ENCODE results near the gene KRT86. TPM values are rescaled to one million over a fixed set of nuclear protein-coding genes. Genes with fewer than 3 reads are reported as not detected.

The KRT86 gene
- total RNA-seq = 1 to 10 TPM; 2.0 to 3.6 (median 2.7) TPM
- 1.2 TPM for total RNA-seq (2013)

DNA sequence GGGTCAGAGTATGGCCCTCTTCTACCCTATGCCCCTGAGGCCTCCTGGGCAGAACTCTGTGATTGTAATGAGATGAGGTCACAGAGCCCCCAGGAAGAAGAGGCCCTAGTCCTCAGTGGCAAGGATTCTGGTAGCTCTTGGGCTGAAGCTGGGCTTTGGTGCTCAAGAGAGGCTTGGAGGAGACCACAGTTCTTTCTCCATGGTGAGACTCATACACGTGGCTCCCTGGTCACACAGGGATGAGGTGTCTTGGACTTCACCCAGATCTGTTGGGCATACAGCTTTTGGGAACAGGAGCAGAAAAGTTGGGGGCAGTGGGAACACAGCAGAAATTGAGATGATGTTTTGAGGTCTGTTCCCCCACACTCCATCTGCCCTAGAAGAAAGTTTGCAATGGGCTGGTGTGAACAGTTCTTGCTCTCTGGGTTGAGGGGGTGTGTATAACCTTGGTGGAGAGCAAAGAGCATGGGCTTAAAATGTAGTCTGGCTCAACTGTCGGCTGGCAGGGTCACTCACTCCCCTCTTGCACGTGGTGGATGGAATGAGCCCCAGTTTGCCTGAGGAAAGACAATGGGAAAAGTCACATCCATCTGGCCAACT is at the start of gene KRT86:
Gene KRT86 (plus strand): TSS at position 125 of the 600 bp plus-strand sequence. CDS start 27,272 bp downstream, outside the sequence.
- 86% methylated on average over 3 of the region's 3 CpGs for WGBS (ENCODE audit: insufficient coverage)
- no peak within 1 kb of the TSS for H3K4me3 Mint-ChIP-seq
- H3K4me1 ChIP-seq (ENCODE audit: control insufficient read depth, insufficient read depth, low read length) = peaks cover 9% of the 10 kb centered on the region
- peaks cover 12% of the 10 kb centered on the region in 2 donors for H3K4me1 Mint-ChIP-seq
- no peak within 1 kb of the TSS for H3K4me3 ChIP-seq (ENCODE audit: low read length)
- intact Hi-C loops (cut with micrococcal nuclease) = no loop called here
- TF ChIP-seq, protein P1, sequence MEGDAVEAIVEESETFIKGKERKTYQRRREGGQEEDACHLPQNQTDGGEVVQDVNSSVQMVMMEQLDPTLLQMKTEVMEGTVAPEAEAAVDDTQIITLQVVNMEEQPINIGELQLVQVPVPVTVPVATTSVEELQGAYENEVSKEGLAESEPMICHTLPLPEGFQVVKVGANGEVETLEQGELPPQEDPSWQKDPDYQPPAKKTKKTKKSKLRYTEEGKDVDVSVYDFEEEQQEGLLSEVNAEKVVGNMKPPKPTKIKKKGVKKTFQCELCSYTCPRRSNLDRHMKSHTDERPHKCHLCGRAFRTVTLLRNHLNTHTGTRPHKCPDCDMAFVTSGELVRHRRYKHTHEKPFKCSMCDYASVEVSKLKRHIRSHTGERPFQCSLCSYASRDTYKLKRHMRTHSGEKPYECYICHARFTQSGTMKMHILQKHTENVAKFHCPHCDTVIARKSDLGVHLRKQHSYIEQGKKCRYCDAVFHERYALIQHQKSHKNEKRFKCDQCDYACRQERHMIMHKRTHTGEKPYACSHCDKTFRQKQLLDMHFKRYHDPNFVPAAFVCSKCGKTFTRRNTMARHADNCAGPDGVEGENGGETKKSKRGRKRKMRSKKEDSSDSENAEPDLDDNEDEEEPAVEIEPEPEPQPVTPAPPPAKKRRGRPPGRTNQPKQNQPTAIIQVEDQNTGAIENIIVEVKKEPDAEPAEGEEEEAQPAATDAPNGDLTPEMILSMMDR (IDR thresholded peaks at IDR 0.05) = no peak
- no peak within 1 kb of the TSS for H3K27ac ChIP-seq (ENCODE audit: low read length)
- DNase-seq (no peak), ATAC-seq (no peak)
- no peaks in the 10 kb centered on the region for H3K36me3 Mint-ChIP-seq
- peaks cover 4% of the 10 kb centered on the region for H3K27me3 ChIP-seq (ENCODE audit: control insufficient read depth, insufficient read depth, low read length)
- no peaks in the 10 kb centered on the region for H3K9me3 Mint-ChIP-seq
- H3K27me3 Mint-ChIP-seq (ENCODE audit: low read depth in 2 of 2) = peaks cover 45 to 47% of the 10 kb centered on the region in 2 donors
- no peaks in the 10 kb centered on the region for H3K36me3 ChIP-seq (ENCODE audit: control insufficient read depth, insufficient read depth, low read length)
- no peak within 1 kb of the TSS for H3K27ac Mint-ChIP-seq
- H3K9me3 ChIP-seq (ENCODE audit: control insufficient read depth, insufficient read depth, low read length) = no peaks in the 10 kb centered on the region

DNA sequence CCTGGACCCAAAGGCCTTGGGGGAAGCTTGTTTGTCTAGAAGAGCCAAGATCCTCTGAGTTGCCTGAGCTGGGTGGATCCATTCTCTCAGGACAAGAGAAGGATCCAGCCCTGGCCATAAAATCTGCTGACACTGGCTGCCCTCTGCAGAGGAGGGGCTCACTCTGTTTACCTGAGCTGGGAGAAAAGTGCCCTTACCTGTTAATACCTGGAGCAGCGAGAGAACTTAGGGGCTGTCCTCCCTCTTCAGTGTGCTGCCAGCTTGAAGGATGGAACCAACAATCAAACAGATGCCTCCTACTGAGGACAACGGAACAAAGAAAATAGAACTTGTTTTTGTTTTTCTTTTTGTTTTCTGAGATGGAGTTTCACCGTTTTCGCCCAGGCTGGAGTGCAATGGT is 48.7 kb upstream of the KRT86 start:
- Histone ChIP-seq H3K4me1 (ENCODE audit: control insufficient read depth, insufficient read depth, low read length) (no peaks in the 10 kb centered on the region), H3K4me3 (ENCODE audit: low read length) (no peak overlapping the region), H3K27ac (ENCODE audit: low read length) (no peak overlapping the region), H3K27me3 (ENCODE audit: control insufficient read depth, insufficient read depth, low read length) (peaks cover 8% of the 10 kb centered on the region), H3K36me3 (ENCODE audit: control insufficient read depth, insufficient read depth, low read length) (no peaks in the 10 kb centered on the region), H3K9me3 (ENCODE audit: control insufficient read depth, insufficient read depth, low read length) (no peaks in the 10 kb centered on the region)
- ATAC-seq (no peak), DNase-seq (no peak)
- Mint-ChIP-seq H3K27me3 (ENCODE audit: low read depth in 2 of 2) (peaks cover 36 to 68% of the 10 kb centered on the region in 2 donors), H3K36me3 (no peaks in the 10 kb centered on the region), H3K4me1 (no peaks in the 10 kb centered on the region), H3K27ac (no peak overlapping the region), H3K4me3 (no peak overlapping the region), H3K9me3 (no peaks in the 10 kb centered on the region)
- TF ChIP-seq, protein P1 (IDR thresholded peaks at IDR 0.05) = no peak
- intact Hi-C loops (cut with micrococcal nuclease) = no loop called here
- 90% methylated on average over 4 of the region's 4 CpGs for WGBS (ENCODE audit: insufficient coverage)

DNA sequence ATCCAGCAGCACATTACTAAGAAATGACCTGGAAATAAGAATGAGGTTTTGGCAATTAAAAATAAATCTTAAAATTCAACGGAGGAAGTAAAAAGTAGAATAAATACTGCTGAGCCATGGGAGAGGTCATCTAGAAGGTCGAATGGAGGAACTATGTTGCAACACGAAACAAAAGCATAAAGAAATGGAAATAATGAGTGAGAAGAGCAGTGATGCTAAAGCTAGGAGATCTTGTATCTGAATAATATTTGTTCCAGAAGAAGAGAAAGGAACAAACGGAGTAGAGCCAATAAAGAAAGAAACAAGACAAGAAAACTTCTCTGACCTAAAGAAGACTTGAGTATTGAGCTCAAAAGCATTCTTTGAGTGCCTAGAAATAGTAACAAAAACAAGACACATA is 48.0 kb upstream of the KRT86 start:
- H3K4me1 ChIP-seq (ENCODE audit: control insufficient read depth, insufficient read depth, low read length) = no peaks in the 10 kb centered on the region
- WGBS (ENCODE audit: insufficient coverage) = 74% methylated on average over 3 of the region's 4 CpGs
- intact Hi-C loops (cut with micrococcal nuclease) = no loop called here
- H3K36me3 ChIP-seq (ENCODE audit: control insufficient read depth, insufficient read depth, low read length) = no peaks in the 10 kb centered on the region
- H3K4me3 Mint-ChIP-seq = no peak overlapping the region
- peaks cover 15% of the 10 kb centered on the region for H3K27me3 ChIP-seq (ENCODE audit: control insufficient read depth, insufficient read depth, low read length)
- no peak for ATAC-seq
- H3K9me3 ChIP-seq (ENCODE audit: control insufficient read depth, insufficient read depth, low read length) = no peaks in the 10 kb centered on the region
- H3K4me1 Mint-ChIP-seq = no peaks in the 10 kb centered on the region
- no peaks in the 10 kb centered on the region for H3K9me3 Mint-ChIP-seq
- H3K36me3 Mint-ChIP-seq = no peaks in the 10 kb centered on the region
- no peak for DNase-seq
- TF ChIP-seq, protein P1 (IDR thresholded peaks at IDR 0.05) = no peak
- H3K27ac Mint-ChIP-seq = no peak overlapping the region
- H3K27me3 Mint-ChIP-seq (ENCODE audit: low read depth in 2 of 2) = peaks cover 37 to 68% of the 10 kb centered on the region in 2 donors
- no peak overlapping the region for H3K27ac ChIP-seq (ENCODE audit: low read length)
- no peak overlapping the region for H3K4me3 ChIP-seq (ENCODE audit: low read length)

DNA sequence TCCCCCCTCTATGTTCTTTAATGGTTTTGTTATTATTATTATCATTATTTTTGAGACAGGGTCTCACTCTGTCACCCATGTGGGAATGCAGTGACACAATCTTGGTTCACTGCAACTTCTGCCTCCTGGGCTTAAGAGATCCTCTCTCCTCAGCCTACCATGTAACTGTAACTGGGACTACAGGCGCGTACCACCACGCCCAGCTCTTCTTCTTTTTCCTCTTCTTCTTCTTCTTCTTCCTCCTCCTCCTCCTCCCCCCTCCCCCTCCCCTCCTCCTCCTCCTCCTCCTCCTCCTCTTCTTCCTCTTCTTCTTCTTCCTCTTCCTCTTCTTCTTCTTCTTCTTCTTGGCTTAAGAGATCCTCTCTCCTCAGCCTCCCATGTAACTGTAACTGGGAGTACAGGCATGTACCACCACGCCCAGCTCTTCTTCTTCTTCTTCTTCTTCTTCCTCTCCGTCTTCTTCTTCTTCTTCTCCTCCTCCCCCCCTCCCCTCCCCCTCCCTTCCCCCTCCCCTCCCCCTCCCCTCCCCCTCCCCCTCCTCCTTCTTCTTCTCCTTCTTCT is 46.8 kb upstream of the KRT86 start:
- 53% methylated on average over 3 of the region's 5 CpGs for WGBS (ENCODE audit: insufficient coverage)
- no peaks in the 10 kb centered on the region for H3K9me3 Mint-ChIP-seq
- H3K27ac Mint-ChIP-seq = no peak overlapping the region
- DNase-seq (no peak), ATAC-seq (no peak)
- Histone ChIP-seq H3K9me3 (ENCODE audit: control insufficient read depth, insufficient read depth, low read length) (no peaks in the 10 kb centered on the region), H3K27me3 (ENCODE audit: control insufficient read depth, insufficient read depth, low read length) (peaks cover 16% of the 10 kb centered on the region), H3K4me3 (ENCODE audit: low read length) (no peak overlapping the region), H3K36me3 (ENCODE audit: control insufficient read depth, insufficient read depth, low read length) (no peaks in the 10 kb centered on the region), H3K27ac (ENCODE audit: low read length) (no peak overlapping the region), H3K4me1 (ENCODE audit: control insufficient read depth, insufficient read depth, low read length) (no peaks in the 10 kb centered on the region)
- peaks cover 47 to 78% of the 10 kb centered on the region in 2 donors for H3K27me3 Mint-ChIP-seq (ENCODE audit: low read depth in 2 of 2)
- no peaks in the 10 kb centered on the region for H3K4me1 Mint-ChIP-seq
- no peak overlapping the region for H3K4me3 Mint-ChIP-seq
- intact Hi-C loops (cut with micrococcal nuclease) = no loop called here
- no peaks in the 10 kb centered on the region for H3K36me3 Mint-ChIP-seq
- TF ChIP-seq, protein P1 (IDR thresholded peaks at IDR 0.05) = no peak
